Transverse colon (tissue), 3 donors: ENCODE measurements around the gene ZNF280A.

ENCODE experiments used
- CTCF ChIP-seq, 5 experiments: fragments of 200-600 bp in 3 of 5; fragments of 450-650 bp in 2 of 5; sonication (generic) in 3 of 5; IDR thresholded peaks; 1 replicate in 2 of 5; 2 replicates in 3 of 5; pipeline ENCODE4 v1.5.1; 2016 to 2017; ENCODE audit warnings: antibody characterized with exemption in 5 of 5, inconsistent platforms in 3 of 5, mild to moderate bottlenecking in 2 of 5, moderate library complexity in 1 of 5
- EP300 ChIP-seq: sonication (generic); formaldehyde crosslinking; IDR thresholded peaks from one replicate; pipeline ENCODE4 v1.6.1; 2017; ENCODE audit warnings: antibody characterized with exemption, low read depth

GRCh38 chr22:22465094-22465602 is 54.9 kb downstream of the ZNF280A start:
- TF ChIP-seq EP300: no peak
- TF ChIP-seq CTCF (IDR thresholded peaks at IDR 0.05): no peak
